HL-60 (cell line): ENCODE results near the gene IPCEF1.

ENCODE experiments used
- GABPA ChIP-seq: IDR thresholded peaks from 2 replicates; pipeline ENCODE4 v1.6.1; 2012; ENCODE audit warnings: low read depth
- POLR2AphosphoS5 ChIP-seq: IDR thresholded peaks from 2 replicates; pipeline ENCODE4 v1.6.1; 2012; ENCODE audit warnings: low read depth
- TF ChIP-seq, protein P1 (sequence below): IDR thresholded peaks from one replicate; pipeline ENCODE4 v1.5.1; 2011; ENCODE audit warnings: low read length, control low read depth, inconsistent platforms; ENCODE audit not compliant: insufficient read depth
- TF ChIP-seq, protein P2 (sequence below): IDR thresholded peaks from 2 replicates; pipeline ENCODE4 v1.6.1; 2012; ENCODE audit warnings: low read depth; ENCODE audit not compliant: insufficient replicate concordance

DNA sequence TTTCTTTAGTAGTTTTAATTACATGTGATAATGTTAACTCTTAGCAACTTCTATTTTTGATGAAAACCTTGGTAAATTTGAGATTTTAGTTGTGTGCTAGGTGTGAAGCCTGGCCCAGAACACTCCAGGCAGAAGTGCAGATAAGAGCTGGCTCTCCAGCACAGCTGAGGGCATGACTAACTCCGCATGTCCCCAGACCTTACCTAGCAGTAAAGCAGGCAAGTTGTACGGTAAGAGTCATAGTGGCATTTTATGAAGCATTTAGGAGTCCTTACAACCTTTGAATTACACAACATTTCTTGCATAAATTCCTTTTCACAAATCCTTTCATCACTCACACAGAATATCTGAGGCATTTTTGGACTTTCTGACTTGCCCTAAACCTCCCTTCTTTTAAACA, 250.4 kb downstream of the IPCEF1 start:
- TF ChIP-seq, protein P1, sequence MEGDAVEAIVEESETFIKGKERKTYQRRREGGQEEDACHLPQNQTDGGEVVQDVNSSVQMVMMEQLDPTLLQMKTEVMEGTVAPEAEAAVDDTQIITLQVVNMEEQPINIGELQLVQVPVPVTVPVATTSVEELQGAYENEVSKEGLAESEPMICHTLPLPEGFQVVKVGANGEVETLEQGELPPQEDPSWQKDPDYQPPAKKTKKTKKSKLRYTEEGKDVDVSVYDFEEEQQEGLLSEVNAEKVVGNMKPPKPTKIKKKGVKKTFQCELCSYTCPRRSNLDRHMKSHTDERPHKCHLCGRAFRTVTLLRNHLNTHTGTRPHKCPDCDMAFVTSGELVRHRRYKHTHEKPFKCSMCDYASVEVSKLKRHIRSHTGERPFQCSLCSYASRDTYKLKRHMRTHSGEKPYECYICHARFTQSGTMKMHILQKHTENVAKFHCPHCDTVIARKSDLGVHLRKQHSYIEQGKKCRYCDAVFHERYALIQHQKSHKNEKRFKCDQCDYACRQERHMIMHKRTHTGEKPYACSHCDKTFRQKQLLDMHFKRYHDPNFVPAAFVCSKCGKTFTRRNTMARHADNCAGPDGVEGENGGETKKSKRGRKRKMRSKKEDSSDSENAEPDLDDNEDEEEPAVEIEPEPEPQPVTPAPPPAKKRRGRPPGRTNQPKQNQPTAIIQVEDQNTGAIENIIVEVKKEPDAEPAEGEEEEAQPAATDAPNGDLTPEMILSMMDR, result no peak
- TF ChIP-seq POLR2AphosphoS5 (no peak), GABPA (no peak)
- TF ChIP-seq, protein P2, sequence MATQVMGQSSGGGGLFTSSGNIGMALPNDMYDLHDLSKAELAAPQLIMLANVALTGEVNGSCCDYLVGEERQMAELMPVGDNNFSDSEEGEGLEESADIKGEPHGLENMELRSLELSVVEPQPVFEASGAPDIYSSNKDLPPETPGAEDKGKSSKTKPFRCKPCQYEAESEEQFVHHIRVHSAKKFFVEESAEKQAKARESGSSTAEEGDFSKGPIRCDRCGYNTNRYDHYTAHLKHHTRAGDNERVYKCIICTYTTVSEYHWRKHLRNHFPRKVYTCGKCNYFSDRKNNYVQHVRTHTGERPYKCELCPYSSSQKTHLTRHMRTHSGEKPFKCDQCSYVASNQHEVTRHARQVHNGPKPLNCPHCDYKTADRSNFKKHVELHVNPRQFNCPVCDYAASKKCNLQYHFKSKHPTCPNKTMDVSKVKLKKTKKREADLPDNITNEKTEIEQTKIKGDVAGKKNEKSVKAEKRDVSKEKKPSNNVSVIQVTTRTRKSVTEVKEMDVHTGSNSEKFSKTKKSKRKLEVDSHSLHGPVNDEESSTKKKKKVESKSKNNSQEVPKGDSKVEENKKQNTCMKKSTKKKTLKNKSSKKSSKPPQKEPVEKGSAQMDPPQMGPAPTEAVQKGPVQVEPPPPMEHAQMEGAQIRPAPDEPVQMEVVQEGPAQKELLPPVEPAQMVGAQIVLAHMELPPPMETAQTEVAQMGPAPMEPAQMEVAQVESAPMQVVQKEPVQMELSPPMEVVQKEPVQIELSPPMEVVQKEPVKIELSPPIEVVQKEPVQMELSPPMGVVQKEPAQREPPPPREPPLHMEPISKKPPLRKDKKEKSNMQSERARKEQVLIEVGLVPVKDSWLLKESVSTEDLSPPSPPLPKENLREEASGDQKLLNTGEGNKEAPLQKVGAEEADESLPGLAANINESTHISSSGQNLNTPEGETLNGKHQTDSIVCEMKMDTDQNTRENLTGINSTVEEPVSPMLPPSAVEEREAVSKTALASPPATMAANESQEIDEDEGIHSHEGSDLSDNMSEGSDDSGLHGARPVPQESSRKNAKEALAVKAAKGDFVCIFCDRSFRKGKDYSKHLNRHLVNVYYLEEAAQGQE, result no peak
